Measurements from ENCODE around the gene PERM1. TPM values are rescaled to one million over a fixed set of nuclear protein-coding genes. Genes with fewer than 3 reads are reported as not detected.
A peak's percentile ranks its signal among the peaks of the same experiment; 100 is the strongest.

PERM1 gene
- total and polyA plus RNA-seq, 9 of the 15 experiments (the other 6 are each of a cell fraction or from before 2014, with no cell fraction given) = not detected

GRCh38 chr1:960363-961131, 21.3 kb downstream of the PERM1 start, which contains the start of gene KLHL17 (continued):
- peak; percentile 55 for TF ChIP-seq GABPA (tag; conservative IDR thresholded peaks at IDR 0.05; ENCODE audit: low read depth)
- TF ChIP-seq PREB (CRISPR knock-in tag; IDR thresholded peaks at IDR 0.05) = no peak
- no peak for TF ChIP-seq ZNF785 (CRISPR knock-in tag; IDR thresholded peaks at IDR 0.05)
- TF ChIP-seq HMG20A (CRISPR knock-in tag; conservative IDR thresholded peaks at IDR 0.05) = no peak
- no peak for TF ChIP-seq TCF3 (CRISPR knock-in tag; IDR thresholded peaks at IDR 0.05)
- TF ChIP-seq NCOA2 (IDR thresholded peaks at IDR 0.05; ENCODE audit: partially characterized antibody in 2 of 2) = no peak
- peak; percentile 84 for TF ChIP-seq ERF (CRISPR knock-in tag; IDR thresholded peaks at IDR 0.05)
- TF ChIP-seq MEF2A (IDR thresholded peaks at IDR 0.05; ENCODE audit: control insufficient read depth, low read depth, low read length) = no peak
- no peak for TF ChIP-seq SLC30A9 (CRISPR knock-in tag; IDR thresholded peaks at IDR 0.05)
- TF ChIP-seq SNRNP70 (optimal IDR thresholded peaks at IDR 0.05; ENCODE audit: low read depth, low read length) = no peak
- TF ChIP-seq ELK1 (CRISPR knock-in tag; IDR thresholded peaks at IDR 0.05) = no peak
- TF ChIP-seq JUNB (CRISPR knock-in tag; conservative IDR thresholded peaks at IDR 0.05) = no peak
- no peak for TF ChIP-seq PRDM10 (IDR thresholded peaks at IDR 0.05; ENCODE audit: partially characterized antibody)
- TF ChIP-seq EP400 (IDR thresholded peaks at IDR 0.05) = no peak
- TF ChIP-seq ZNF316 (IDR thresholded peaks at IDR 0.05) = no peak
- no peak for TF ChIP-seq ARID2 (IDR thresholded peaks at IDR 0.05)
- peak; percentile 9 for TF ChIP-seq HNRNPK (IDR thresholded peaks at IDR 0.05; ENCODE audit: low read depth, low read length, poor library complexity, severe bottlenecking)
- no peak for TF ChIP-seq FOXA1 (IDR thresholded peaks at IDR 0.05; ENCODE audit: borderline replicate concordance)
- no peak for TF ChIP-seq MCM3 (IDR thresholded peaks at IDR 0.05)
- no peak for TF ChIP-seq YBX1 (IDR thresholded peaks at IDR 0.05)
- TF ChIP-seq SMAD2 (IDR thresholded peaks at IDR 0.05; ENCODE audit: low read depth, low read length) = no peak
- no peak for TF ChIP-seq CGGBP1 (CRISPR knock-in tag; IDR thresholded peaks at IDR 0.05)
- no peak for TF ChIP-seq PHF21A (IDR thresholded peaks at IDR 0.05; ENCODE audit: borderline replicate concordance, low read depth)
- TF ChIP-seq ZNF354B (CRISPR knock-in tag; IDR thresholded peaks at IDR 0.05) = no peak

Data from K562 (cell line).